Right cardiac atrium (tissue), 5 donors: Measurements from ENCODE around the gene GLE1. TPM values are rescaled to one million over a fixed set of nuclear protein-coding genes. Genes with fewer than 3 reads are reported as not detected.

Experiments used
- ATAC-seq, 2 donors: fragments of 200-7000 bp; cut with Tn5 transposase; one replicate each; pipeline versions ENCODE4 v1.8.0 to v1.9.1; 2020; ENCODE audit warnings: moderate library complexity in 2 of 2, mild to moderate bottlenecking in 1 of 2
- DNase-seq, 3 donors: peaks; one replicate each; pipeline ENCODE4 v3.0.0-alpha.2; 2020
- H3K27ac ChIP-seq: one replicate; pipeline ENCODE4 v1.5.1; 2013; ENCODE audit warnings: mild to moderate bottlenecking, low read length, control low read depth, moderate library complexity
- H3K27me3 ChIP-seq: one replicate; pipeline ENCODE4 v1.6.1; 2013; ENCODE audit not compliant: control insufficient read depth, insufficient read depth
- H3K4me1 ChIP-seq: one replicate; pipeline ENCODE4 v1.6.1; 2013; ENCODE audit warnings: low read length; ENCODE audit not compliant: control insufficient read depth, insufficient read depth
- H3K4me3 ChIP-seq: one replicate; pipeline ENCODE4 v1.5.1; 2013; ENCODE audit warnings: low read length, control low read depth
- H3K9me3 ChIP-seq: one replicate; pipeline ENCODE4 v1.6.1; 2013; ENCODE audit warnings: low read length; ENCODE audit not compliant: control insufficient read depth
- WGBS: extraction: QIAGEN DNeasy Blood & Tissue Kit; methylation state at CpG from one replicate; pipeline ENCODE4 v1.1.7; 2013; 5-methylcytosine and 5-hydroxymethylcytosine counted together
- intact Hi-C, 4 donors: fragments of 100-400 bp; cut with DNase I; formaldehyde crosslinking; loops; one replicate each; pipeline versions ENCODE4 v1.11.0 to v1.14.0; 2022 to 2023
- polyA plus RNA-seq: library from polyadenylated mRNA; stranded (reverse); fragments of 200-250 nt; gene quantifications from one replicate; pipeline ENCODE4 v1.2.3, GENCODE V29; 2013
- total RNA-seq, 4 donors: library from RNA; stranded (reverse); fragmentation: NEBNext Ultra II Directional; extraction: Animal tissue kit (Norgen Biotek cat#: 25700); gene quantifications; one replicate each; pipeline ENCODE4 v1.2.1, GENCODE V29; 2021
- donor health status: healthy with polysubstance abuse.
- donor health status: DM: no; HTN: yes; CAD: no.
- donor health status: DM: no; HTN: no; CAD: no.
- donor health status: DM: no; HTN: yes; CAD: no; lungs with severe emphysema.
- donor health status: DM: yes; HTN: yes; CAD: no.

GLE1 gene
- total and polyA plus RNA-seq, 5 donors: 10.6 to 19.3 (median 17.3) TPM

DNA sequence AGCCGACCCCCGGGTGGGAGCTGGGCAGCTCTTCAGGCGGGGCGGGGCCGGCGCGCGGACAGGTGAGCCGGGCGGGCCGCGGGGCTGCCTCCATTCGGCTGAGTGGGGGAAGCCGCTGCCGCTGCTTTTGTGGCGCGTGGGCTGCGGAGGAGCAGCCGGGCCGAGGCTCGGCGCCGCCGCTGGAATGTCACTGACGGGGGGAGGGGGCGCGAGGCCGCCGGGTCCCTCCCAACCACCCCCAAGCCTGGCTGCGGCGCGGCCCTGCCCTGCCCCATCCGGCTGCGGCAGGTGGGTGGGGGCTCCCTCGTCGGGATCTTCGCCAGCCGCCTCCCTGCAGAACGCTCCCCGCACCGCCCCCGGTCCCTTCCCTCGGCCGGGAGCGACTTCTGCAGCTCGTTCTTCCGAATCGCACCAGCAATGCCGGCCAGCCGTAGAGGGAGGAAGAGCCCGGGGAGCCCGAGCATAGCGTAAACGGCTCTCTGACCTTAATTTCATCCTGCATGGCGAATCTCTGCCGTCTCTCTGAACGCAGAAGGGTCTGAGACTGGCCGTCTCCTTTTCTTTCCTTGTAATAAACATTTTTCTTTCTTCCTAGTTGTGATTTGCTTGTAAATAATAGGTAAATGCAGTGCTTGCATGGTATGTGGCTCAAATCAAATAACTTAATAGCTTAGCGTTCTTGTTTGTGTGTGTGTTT, 48.4 kb downstream of the GLE1 start:
- Histone ChIP-seq H3K27ac (peak overlapping the region; percentile 86), H3K9me3 (no peaks in the 10 kb centered on the region), H3K4me1 (peaks cover 12% of the 10 kb centered on the region), H3K4me3 (peak overlapping the region; percentile 88), H3K27me3 (no peaks in the 10 kb centered on the region)
- intact Hi-C loops: no loop called here
- WGBS: 0% methylated on average over 59 of the region's 59 CpGs
- peak; percentile 17 to 30 for ATAC-seq
- DNase-seq: peak; percentile 65 to 87 (median 84)

DNA sequence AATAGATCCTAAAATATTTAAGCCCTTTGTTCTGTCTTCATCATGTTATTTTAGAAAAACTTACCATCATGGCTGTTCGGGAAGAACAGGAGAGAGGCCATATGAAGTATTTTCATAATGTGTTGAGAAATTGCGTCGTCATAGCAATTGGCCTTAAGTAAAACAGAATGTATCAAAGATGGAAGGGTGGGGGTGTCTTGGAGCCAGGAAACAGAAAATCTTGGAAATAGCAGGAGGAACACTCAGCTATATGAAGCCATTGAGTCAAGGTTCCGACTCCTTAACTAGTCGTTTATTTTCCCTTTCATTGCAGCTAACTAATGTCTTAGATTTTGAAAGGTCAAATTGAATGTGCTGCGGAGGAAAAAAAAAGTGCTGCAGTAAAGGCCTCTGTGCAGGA, 49.2 kb downstream of the GLE1 start:
- peak overlapping the region; percentile 6 for H3K27ac ChIP-seq

DNA sequence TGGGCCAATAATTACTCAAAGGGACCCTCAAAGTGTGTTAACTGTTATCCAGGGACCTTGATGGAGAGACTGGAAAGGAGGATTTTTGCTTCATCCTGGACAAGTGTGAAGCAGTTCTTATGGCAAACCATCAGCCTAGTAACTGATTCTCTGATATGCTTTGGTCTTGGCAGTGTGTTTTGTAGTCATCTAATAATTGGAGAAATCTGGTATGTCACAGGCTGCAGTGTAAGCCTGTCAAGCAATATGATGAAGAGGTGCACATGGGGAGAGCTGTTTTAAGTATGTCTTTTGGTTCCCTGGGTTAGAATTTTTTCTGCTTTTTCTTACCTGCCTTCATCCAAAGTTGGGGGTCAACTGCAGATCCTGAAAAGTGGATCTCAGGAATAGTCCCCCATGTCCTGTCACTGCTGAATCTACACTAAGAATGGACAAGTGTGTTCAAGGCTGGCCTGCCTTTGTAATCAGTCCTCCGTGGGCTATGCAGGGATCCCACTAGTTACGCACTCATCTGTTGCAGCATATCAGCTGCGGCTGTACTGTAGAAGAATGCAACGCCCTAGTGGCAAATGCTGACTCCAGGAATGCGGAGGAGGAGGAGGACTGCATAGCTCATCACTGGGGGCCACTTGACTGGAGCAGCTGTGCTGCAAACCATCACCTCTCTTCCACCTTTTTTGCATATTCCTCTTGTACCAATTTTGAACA, 49.8 kb downstream of the GLE1 start:
- DNase-seq (peak; percentile 61 to 76 (median 66)), ATAC-seq (peak; percentile 30 to 36)
- intact Hi-C loops: no loop called here

More for the DNA sequence above, 49.2 kb downstream of the GLE1 start:
- Histone ChIP-seq H3K4me3 (peak overlapping the region; percentile 88), H3K27me3 (no peaks in the 10 kb centered on the region), H3K9me3 (no peaks in the 10 kb centered on the region), H3K4me1 (peaks cover 12% of the 10 kb centered on the region)
- DNase-seq (no peak), ATAC-seq (no peak)
- intact Hi-C loops: no loop called here
- WGBS: 10% methylated on average over 6 of the region's 6 CpGs

DNA sequence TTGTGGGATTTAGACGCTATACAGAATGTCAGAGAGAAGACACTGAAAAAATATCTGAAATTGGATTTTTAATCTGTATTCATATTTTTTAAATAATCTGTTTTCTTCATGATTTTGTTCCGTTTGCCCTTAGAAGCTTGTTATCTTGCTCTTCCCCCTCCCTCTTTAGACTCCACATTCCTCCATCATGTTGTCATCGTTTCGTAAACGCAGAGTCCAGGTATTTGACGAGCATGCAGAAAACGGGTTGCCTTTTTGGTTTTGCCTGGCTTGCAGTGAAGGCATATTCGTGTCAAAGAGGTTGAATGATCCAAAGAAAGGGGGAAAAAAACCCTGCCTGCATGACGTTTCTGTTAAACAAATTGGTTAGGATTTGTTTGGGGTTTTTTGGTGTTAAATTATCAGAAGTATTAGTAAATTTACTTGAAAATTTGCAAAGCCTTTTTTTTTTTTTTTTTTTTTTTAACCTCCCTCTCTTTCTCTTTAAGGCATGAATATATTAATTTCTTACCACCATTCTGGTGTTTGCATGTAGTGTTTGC, 50.7 kb downstream of the GLE1 start:
- intact Hi-C loops: no loop called here
- Histone ChIP-seq H3K4me1 (peaks cover 15% of the 10 kb centered on the region), H3K27ac (peak overlapping the region; percentile 84), H3K4me3 (peak overlapping the region; percentile 88), H3K27me3 (no peaks in the 10 kb centered on the region), H3K9me3 (no peaks in the 10 kb centered on the region)
- 17% methylated on average over 9 of the region's 9 CpGs for WGBS
- no peak for ATAC-seq
- DNase-seq: no peak

More for the DNA sequence above, 49.8 kb downstream of the GLE1 start:
- WGBS: 7% methylated on average over 5 of the region's 5 CpGs
- H3K4me1 ChIP-seq: peaks cover 14% of the 10 kb centered on the region
- H3K9me3 ChIP-seq: no peaks in the 10 kb centered on the region
- peak overlapping the region; percentile 88 for H3K4me3 ChIP-seq
- peak overlapping the region; percentile 84 for H3K27ac ChIP-seq
- H3K27me3 ChIP-seq: no peaks in the 10 kb centered on the region

DNA sequence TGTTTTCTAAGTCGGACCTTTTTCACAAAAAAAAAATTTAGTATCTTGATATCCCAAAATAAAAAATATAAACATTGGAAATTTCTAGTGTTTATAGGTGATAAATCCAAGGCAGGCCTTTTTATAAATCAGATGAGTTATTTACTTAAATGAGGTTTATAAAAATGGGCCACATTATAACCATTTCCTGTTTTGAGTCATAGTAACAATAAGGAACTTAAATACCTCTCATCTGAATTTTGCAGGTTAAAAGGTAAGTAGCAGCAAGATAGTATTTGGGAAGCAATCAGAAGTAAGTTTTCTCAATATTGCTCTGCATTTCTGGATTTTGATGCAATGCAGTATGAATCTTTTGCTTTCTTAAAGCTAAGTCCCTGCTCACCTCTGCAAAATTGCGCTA, 51.8 kb downstream of the GLE1 start:
- Histone ChIP-seq H3K27ac (no peak overlapping the region), H3K9me3 (no peaks in the 10 kb centered on the region), H3K4me1 (peaks cover 12% of the 10 kb centered on the region), H3K27me3 (no peaks in the 10 kb centered on the region), H3K4me3 (no peak overlapping the region)
- WGBS: 83% methylated on average over 2 of the region's 2 CpGs
- ATAC-seq (no peak), DNase-seq (no peak)
- intact Hi-C loops: no loop called here

DNA sequence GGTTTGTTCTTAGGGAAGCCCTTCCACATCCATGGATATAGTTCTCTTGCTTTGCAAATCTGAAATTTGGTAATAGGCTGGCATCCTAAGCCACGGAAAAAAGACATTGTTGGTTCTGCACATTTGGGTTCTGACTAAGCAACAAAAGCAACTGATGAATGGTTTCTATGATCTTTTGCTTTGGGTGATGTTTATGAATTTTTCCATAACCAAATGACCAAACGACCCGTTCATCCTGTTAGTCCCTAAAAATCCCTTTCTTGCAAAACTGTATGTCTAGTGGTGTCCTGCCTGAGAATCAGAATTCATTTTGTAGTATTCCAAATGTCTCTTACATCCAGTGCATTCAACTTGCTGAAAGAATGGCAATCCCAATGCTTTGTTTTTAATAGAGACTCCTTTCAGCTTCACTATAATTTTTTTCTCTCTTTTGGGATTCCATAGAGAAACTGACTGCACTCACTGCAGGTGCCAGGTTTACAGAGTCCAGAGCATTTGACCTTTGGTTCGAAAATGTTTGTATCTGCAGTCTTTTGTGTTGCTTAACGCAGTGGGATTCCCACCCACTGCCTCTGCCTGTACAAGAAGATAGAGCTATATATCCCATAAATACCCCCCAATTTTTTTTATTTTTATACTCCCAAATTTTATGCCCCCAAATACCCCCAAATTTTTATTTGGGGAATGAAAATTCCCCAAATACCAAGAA, 52.6 kb downstream of the GLE1 start:
- Histone ChIP-seq H3K4me1 (peaks cover 11% of the 10 kb centered on the region), H3K27me3 (no peaks in the 10 kb centered on the region), H3K4me3 (no peak overlapping the region), H3K27ac (no peak overlapping the region), H3K9me3 (no peaks in the 10 kb centered on the region)
- intact Hi-C loops: no loop called here
- DNase-seq: no peak
- 62% methylated on average over 5 of the region's 5 CpGs for WGBS
- no peak for ATAC-seq

DNA sequence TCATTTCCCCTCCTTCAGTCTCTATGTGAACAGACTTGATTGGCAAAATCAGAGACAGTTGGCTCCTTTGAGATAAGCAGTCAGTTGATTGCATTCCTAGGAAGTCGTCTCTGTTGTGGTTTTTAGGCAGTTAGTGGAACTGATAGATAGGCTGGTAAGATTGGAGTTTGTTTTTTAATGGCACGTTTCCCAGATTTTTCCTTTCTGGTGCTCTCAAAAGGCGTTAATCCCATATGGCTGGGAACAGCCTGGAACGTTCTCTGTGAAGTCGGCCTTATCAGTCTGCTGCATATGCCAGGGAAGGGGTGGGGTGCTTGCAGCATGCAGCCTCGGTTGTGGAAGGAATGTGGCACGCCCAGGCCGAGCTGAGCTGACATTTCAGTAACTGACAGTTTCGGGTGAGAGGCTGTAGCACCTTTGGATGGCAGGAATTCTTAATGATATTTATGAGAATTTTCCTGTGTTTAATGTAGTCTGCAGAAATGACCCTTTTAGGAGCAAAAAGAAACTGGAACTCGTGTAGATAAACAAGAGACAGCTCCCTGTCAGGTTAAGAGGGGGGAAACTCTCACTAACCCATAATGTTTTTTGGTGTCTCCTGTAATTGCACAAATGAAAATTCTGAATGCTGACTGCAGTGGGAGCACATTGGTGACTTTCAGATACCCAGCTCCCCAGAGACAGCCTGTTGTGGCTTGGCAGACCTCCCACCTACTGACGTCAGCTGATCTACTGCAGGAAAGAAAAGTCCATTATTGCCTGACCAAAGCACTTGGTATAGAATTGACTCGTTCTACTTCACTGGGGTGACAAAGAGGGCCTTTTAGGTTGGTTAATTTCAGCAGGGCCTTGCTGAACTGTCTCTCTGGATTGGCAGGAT, 54.2 kb downstream of the GLE1 start:
- 3% methylated on average over 12 of the region's 12 CpGs for WGBS

DNA sequence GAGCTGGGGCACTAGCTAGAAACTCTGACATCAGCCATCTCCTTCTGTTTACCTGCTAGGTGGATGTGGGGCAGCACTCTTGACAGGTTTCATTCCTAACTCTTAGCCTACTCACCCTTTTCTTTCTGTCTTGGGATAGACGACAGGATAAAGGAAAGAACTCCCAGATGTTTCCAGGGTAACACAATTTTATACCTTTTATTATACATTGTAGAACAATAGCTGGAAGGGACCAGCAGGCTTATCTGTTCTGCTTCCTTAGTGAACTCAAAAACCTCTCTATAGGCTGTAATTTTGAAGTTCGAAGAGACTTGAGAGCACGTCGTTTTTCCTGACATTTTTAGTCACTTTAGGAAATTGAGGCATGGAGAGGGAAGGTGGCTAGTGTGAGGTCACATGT, 61.1 kb downstream of the GLE1 start:
- Histone ChIP-seq H3K4me3 (no peak overlapping the region), H3K9me3 (no peaks in the 10 kb centered on the region), H3K4me1 (peaks cover 4% of the 10 kb centered on the region), H3K27ac (peak overlapping the region; percentile 93), H3K27me3 (no peaks in the 10 kb centered on the region)
- ATAC-seq (peak; percentile 20 to 54), DNase-seq (no peak)
- 63% methylated on average over 4 of the region's 4 CpGs for WGBS
- intact Hi-C loops: loop anchor here in 1 of 4 donors (10.0 kb wide), 1 partner anchor 131 kb away; no protein-coding TSS in a partner anchor

More for the DNA sequence above, 54.2 kb downstream of the GLE1 start:
- peak; percentile 88 to 93 (median 92) for DNase-seq
- no peak overlapping the region for H3K4me3 ChIP-seq
- peak overlapping the region; percentile 73 for H3K27ac ChIP-seq
- peaks cover 11% of the 10 kb centered on the region for H3K4me1 ChIP-seq
- intact Hi-C loops: no loop called here
- H3K27me3 ChIP-seq: no peaks in the 10 kb centered on the region
- H3K9me3 ChIP-seq: no peaks in the 10 kb centered on the region
- ATAC-seq: peak; percentile 92 to 95

DNA sequence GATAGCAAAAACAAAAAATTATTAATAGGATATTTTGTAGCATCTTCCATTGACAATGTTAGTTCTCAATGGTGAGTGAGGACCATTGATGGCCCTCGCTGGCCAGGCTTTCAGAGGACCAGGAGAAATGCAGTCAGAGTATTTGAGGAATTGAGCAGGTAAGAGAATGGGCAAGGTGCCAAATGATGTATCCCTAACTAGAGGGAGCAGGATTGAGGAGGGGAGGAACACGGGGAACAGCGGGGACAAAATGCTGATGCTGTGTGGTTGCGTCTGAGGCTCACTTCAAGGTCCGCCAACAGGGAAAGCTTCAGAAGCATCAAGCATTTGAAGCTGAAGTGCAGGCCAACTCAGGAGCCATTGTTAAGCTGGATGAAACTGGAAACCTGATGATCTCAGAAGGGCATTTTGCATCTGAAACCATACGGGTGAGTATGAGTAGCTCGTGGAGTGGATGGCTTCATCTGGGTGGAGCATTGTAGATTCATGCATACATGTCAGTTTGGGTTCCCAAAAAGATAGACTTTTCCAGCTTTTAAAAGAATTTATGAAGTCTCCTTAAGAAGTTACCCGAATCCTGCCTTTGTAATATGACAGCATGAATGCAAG, 64.1 kb downstream of the GLE1 start:
- H3K4me3 ChIP-seq: no peak overlapping the region
- no peaks in the 10 kb centered on the region for H3K9me3 ChIP-seq
- DNase-seq (no peak), ATAC-seq (no peak)
- intact Hi-C loops: loop anchor here in 1 of 4 donors (10.0 kb wide), 1 partner anchor 134 kb away; no protein-coding TSS in a partner anchor
- H3K27me3 ChIP-seq: no peaks in the 10 kb centered on the region
- H3K4me1 ChIP-seq: peaks cover 4% of the 10 kb centered on the region
- H3K27ac ChIP-seq: no peak overlapping the region
- WGBS: 72% methylated on average over 8 of the region's 8 CpGs

DNA sequence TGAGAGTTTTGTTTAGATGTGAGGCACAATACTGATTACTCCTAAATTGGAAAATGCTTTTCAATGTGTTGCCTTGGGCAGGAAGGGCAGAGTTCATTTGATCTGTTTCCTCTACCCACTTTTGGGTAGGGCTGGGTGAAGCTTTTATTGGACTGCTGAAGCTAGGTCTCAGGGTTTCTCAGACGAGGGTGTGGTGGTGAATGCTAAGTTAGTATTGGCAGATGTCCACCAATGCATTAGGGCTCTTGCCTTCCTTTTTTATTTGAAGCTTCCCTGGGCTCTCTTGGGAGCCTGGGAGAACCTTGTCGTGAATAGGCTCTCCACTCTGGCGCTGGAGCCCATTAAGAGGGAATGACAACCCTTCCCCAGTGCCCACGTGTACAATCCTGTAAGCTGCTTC, 71.0 kb downstream of the GLE1 start:
- no peaks in the 10 kb centered on the region for H3K9me3 ChIP-seq
- no peaks in the 10 kb centered on the region for H3K27me3 ChIP-seq
- peak in 1 of 3 donors; percentile 45 for DNase-seq
- no peaks in the 10 kb centered on the region for H3K4me1 ChIP-seq
- intact Hi-C loops: loop anchor here in 1 of 4 donors (5.0 kb wide), 1 partner anchor 42 kb away; no protein-coding TSS in a partner anchor
- WGBS: 46% methylated on average over 4 of the region's 4 CpGs
- H3K4me3 ChIP-seq: no peak overlapping the region
- peak; percentile 85 to 95 for ATAC-seq
- H3K27ac ChIP-seq: no peak overlapping the region
